Left lung (tissue), 10 donors: ENCODE results near the gene MRPS25. TPM values are rescaled to one million over a fixed set of nuclear protein-coding genes. Genes with fewer than 3 reads are reported as not detected.

Source experiments
- ATAC-seq: fragments of 200-7000 bp; cut with Tn5 transposase; one replicate; pipeline ENCODE4 v1.9.1; 2020; ENCODE audit warnings: moderate library complexity
- DNase-seq, 4 donors: peaks; one replicate each; pipeline ENCODE4 v3.0.0-alpha.2; 2013 to 2020
- H3K27ac ChIP-seq, 2 donors: fragments of 200-600 bp; sonication (generic) in 1 of 2; one replicate each; pipeline versions ENCODE4 v1.5.0 to v1.8.0; 2020 to 2021
- H3K27me3 ChIP-seq, 2 donors: fragments of 200-600 bp; sonication (generic) in 1 of 2; one replicate each; pipeline versions ENCODE4 v1.5.0 to v1.8.0; 2020 to 2021
- H3K36me3 ChIP-seq, 2 donors: fragments of 200-600 bp; sonication (generic) in 1 of 2; one replicate each; pipeline versions ENCODE4 v1.5.0 to v1.8.0; 2020 to 2021
- H3K4me1 ChIP-seq, 2 donors: fragments of 200-600 bp; one replicate each; pipeline ENCODE4 v1.8.0; 2021
- H3K4me3 ChIP-seq, 2 donors: fragments of 200-600 bp; sonication (generic) in 1 of 2; one replicate each; pipeline versions ENCODE4 v1.5.0 to v1.8.0; 2020 to 2021; ENCODE audit warnings: mild to moderate bottlenecking in 1 of 2
- H3K9me3 ChIP-seq, 2 donors: fragments of 200-600 bp; sonication (generic) in 1 of 2; one replicate each; pipeline versions ENCODE4 v1.5.0 to v1.8.0; 2020 to 2021
- CTCF ChIP-seq, 2 donors: fragments of 200-600 bp; sonication (generic) in 1 of 2; IDR thresholded peaks; one replicate each; pipeline versions ENCODE4 v1.5.0 to v1.8.0; 2021; ENCODE audit warnings: antibody characterized with exemption in 2 of 2
- intact Hi-C, 2 donors: fragments of 100-400 bp; cut with DNase I; formaldehyde crosslinking; loops; one replicate each; pipeline versions ENCODE4 v1.11.2 to v1.14.2; 2022
- polyA plus RNA-seq, 6 donors: library from polyadenylated mRNA; unstranded; fragments of 120-200 nt; gene quantifications; one replicate each; pipeline ENCODE4 v1.2.1, GENCODE V29; 2013; ENCODE audit not compliant: insufficient read length in 6 of 6
- total RNA-seq, 2 donors: library from RNA; stranded (reverse); fragmentation: NEBNext Ultra II Directional; extraction: Animal tissue kit (Norgen Biotek cat#: 25700); gene quantifications; one replicate each; pipeline ENCODE4 v1.2.1, GENCODE V29; 2021
- donor health status: DM: no; HTN: yes; CAD: no.
- donor health status: DM: no; HTN: no; CAD: no.

MRPS25 gene
- total and polyA plus RNA-seq, 8 donors: 56.0 to 78.7 (median 71.1) TPM

- intact Hi-C loops: no loop called here
- no peak overlapping the region for H3K4me3 ChIP-seq
- peaks cover 0 to 100% of the 10 kb centered on the region in 2 donors for H3K36me3 ChIP-seq
- H3K9me3 ChIP-seq: no peaks in the 10 kb centered on the region
- H3K27ac ChIP-seq: no peak overlapping the region
- H3K27me3 ChIP-seq: no peaks in the 10 kb centered on the region
- no peaks in the 10 kb centered on the region for H3K4me1 ChIP-seq
- DNase-seq (no peak), ATAC-seq (no peak)
- no peak for TF ChIP-seq CTCF (IDR thresholded peaks at IDR 0.05)
Observed at GRCh38 chr3:15023719-15024118, 41.4 kb downstream of the MRPS25 start.

- ATAC-seq (no peak), DNase-seq (no peak)
- Histone ChIP-seq H3K27me3 (no peaks in the 10 kb centered on the region), H3K9me3 (no peaks in the 10 kb centered on the region), H3K36me3 (peaks cover 0 to 100% of the 10 kb centered on the region in 2 donors), H3K4me3 (no peak overlapping the region), H3K27ac (no peak overlapping the region), H3K4me1 (no peaks in the 10 kb centered on the region)
- no peak for TF ChIP-seq CTCF (IDR thresholded peaks at IDR 0.05)
- intact Hi-C loops: no loop called here
Observed at GRCh38 chr3:15023249-15023648, 41.9 kb downstream of the MRPS25 start.

- Histone ChIP-seq H3K27me3 (no peaks in the 10 kb centered on the region), H3K36me3 (peaks cover 0 to 97% of the 10 kb centered on the region in 2 donors), H3K4me3 (no peak overlapping the region), H3K9me3 (no peaks in the 10 kb centered on the region), H3K27ac (no peak overlapping the region), H3K4me1 (no peaks in the 10 kb centered on the region)
- intact Hi-C loops: no loop called here
- no peak for ATAC-seq
- TF ChIP-seq CTCF (IDR thresholded peaks at IDR 0.05): no peak
- DNase-seq: no peak
Observed at GRCh38 chr3:15017191-15017590, 47.9 kb downstream of the MRPS25 start.

- H3K27ac ChIP-seq: no peak overlapping the region
- peaks cover 0 to 81% of the 10 kb centered on the region in 2 donors for H3K36me3 ChIP-seq
- no peaks in the 10 kb centered on the region for H3K9me3 ChIP-seq
- H3K27me3 ChIP-seq: no peaks in the 10 kb centered on the region
- TF ChIP-seq CTCF (IDR thresholded peaks at IDR 0.05): no peak
- DNase-seq (no peak), ATAC-seq (no peak)
- intact Hi-C loops: no loop called here
- no peaks in the 10 kb centered on the region for H3K4me1 ChIP-seq
- no peak overlapping the region for H3K4me3 ChIP-seq
Observed at GRCh38 chr3:15015456-15015855, 49.7 kb downstream of the MRPS25 start.

GRCh38 chr3:15014606-15015328, 50.3 kb downstream of the MRPS25 start:
- H3K4me3 ChIP-seq: no peak overlapping the region
- H3K9me3 ChIP-seq: no peaks in the 10 kb centered on the region
- H3K4me1 ChIP-seq: no peaks in the 10 kb centered on the region
- TF ChIP-seq CTCF (IDR thresholded peaks at IDR 0.05): no peak
- H3K27me3 ChIP-seq: no peaks in the 10 kb centered on the region
- intact Hi-C loops: no loop called here
- H3K36me3 ChIP-seq: peaks cover 0 to 74% of the 10 kb centered on the region in 2 donors
- no peak overlapping the region for H3K27ac ChIP-seq
- no peak for ATAC-seq
- no peak for DNase-seq
